NCI-H2227 (cell line): Measurements from ENCODE around the gene GGT7.
"Not testable (repeated sequence)": the region's sequence is repeated elsewhere in the genome, so short reads cannot be mapped to it uniquely, and the experiment has no call there.

Source experiments
- DNase-seq: peaks from one replicate; lab custom pipeline; 2025; ENCODE audit not compliant: unreplicated experiment; lab: John Stamatoyannopoulos, UW

GGT7 gene, protein sequence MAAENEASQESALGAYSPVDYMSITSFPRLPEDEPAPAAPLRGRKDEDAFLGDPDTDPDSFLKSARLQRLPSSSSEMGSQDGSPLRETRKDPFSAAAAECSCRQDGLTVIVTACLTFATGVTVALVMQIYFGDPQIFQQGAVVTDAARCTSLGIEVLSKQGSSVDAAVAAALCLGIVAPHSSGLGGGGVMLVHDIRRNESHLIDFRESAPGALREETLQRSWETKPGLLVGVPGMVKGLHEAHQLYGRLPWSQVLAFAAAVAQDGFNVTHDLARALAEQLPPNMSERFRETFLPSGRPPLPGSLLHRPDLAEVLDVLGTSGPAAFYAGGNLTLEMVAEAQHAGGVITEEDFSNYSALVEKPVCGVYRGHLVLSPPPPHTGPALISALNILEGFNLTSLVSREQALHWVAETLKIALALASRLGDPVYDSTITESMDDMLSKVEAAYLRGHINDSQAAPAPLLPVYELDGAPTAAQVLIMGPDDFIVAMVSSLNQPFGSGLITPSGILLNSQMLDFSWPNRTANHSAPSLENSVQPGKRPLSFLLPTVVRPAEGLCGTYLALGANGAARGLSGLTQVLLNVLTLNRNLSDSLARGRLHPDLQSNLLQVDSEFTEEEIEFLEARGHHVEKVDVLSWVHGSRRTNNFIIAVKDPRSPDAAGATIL

DNA sequence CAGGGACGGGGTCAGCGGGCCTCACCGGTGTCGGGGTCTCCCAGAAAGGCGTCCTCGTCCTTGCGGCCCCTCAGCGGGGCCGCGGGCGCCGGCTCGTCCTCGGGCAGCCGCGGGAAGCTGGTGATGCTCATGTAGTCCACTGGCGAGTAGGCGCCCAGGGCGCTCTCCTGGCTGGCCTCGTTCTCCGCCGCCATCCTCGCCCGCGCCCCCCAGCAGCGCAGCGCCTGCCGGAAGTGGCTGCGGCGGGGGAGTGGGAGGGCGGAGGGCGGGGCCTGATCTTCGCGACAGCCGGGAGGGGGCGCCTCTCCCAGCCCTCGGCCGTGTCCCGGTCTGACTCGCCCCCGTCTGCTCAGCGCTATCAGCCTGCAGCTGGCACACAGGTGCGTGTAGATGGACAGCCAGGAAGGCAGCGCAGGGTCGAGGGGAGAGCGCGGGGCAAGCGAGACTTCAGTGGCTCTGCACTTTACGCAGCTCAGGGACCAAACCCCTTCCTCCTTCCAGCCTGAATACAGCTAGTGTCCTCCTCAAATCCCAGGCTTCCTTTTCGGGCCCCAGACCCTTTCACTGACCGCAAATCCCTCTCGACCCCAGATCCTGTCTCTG is at the start of gene GGT7:
Gene GGT7 (minus strand): TSS at position 235 of the 603 bp plus-strand sequence. CDS start 41 bp downstream, at position 194.
- peak; percentile 91 for DNase-seq

DNA sequence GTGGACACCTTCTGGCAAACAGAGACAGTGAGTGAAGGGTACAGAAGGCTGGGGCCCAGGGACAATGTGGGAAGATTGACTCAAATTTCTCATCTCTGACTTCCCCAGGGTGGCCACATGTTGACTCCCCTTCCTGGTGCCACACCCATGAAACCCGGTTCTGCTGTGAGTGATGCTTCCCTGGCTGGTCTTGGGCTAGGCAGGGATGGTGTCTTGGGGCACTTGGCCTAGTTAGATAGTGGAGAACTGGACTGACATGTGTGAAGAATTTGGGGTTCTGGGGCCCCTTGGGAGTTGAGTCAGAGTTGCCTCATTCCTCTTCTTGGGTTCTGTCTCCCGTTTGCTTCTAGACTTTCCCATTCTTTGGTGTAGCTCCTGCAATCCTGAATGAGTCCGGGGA is 48.8 kb upstream of the GGT7 start:
- DNase-seq, result no peak

DNA sequence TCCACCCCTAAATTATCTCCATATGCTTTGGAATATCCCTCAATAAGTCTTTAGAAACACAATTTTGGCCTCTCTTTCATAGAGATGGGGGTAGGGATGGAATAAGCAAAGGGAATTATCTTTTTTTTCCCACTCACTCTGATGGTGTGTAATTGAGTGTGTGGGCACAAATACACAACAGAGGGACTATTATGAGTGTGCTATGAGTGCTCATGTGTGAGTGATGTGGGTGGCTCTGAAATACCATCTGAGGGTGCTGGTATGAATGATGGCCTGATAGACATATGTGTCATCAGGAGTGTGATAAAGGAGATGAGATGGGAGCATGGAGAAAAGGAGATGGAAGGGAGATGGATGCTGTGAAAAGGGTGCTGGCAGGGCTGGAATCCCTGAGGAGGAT is 47.4 kb upstream of the GGT7 start:
- no peak for DNase-seq

DNA sequence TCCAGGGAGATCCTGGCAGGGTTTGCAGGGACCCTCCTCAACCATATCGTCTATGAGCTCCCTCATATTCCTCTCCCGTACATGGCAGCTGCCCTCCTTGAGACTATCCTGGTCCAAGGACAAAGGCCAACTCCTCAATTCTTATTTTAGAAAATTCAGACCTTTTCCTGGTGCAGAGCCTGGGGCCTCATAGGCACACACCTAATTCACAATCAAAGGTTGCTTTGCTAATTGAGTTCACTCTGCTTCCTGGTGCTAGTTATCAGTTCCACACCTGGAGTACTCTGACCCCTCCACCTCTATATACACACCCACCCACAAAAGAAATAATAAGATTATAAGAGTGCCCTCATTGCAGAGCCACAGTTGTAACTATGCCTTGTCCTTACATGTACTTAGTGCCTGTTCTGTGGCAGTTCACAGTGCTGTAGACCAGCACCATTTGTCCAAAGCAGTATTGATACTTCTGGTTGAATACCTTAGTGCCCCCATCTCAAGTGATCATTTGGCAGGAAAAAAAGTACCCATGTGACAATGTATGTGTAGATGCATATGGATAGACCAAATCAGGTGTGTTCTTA is 44.2 kb upstream of the GGT7 start:
- no peak for DNase-seq

DNA sequence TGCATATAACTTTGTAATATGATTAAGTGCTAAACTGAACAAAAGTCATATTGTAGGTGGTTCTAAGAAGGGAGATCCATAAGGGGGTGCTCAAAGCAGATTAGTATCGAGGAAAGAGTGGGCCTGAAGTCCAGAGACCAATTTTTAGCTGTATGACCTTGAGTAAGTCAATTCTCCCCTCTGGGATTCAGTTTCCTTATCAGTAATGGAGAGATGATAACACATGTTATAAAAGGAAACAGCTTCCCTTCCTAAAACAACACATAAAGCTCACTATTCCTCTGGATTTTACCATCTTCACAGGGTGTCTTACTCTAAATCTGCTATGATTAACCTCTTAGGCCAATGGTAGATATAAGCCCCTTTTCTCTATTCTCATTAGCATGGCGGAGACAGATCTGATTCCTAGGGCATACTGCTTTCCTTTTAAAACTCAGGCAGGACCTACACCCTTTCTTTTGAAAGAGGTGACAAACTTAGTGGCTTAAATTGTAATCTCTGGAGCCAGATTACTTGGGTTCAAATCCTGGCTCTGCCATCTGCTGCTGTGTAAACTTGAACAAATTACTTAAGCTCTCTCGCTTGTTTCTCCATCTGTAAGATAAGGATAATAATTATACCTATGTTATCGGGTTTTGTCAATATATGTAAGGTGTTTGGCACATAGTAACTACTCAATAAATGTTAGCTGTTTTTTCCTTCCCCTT is 43.2 kb upstream of the GGT7 start:
- no peak for DNase-seq

DNA sequence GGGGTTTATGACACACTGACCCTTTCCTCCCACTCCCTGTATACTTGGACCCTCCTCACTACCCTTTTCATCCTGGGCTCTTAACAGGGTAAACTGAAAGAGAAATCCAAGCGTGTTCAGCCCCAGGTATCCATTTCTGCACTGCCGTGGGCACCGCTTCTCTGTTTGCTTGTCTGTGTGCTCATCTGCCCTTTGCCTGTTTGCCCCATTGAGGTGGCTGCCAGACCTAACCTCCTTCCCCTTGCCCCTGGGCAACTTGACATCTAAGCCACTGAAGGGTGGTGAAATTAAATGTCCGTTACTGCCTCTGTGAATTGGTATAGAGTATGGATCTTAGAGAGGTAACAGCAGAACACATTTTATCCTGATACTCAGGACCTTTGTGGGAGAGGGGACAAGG is 42.5 kb upstream of the GGT7 start:
- no peak for DNase-seq

DNA sequence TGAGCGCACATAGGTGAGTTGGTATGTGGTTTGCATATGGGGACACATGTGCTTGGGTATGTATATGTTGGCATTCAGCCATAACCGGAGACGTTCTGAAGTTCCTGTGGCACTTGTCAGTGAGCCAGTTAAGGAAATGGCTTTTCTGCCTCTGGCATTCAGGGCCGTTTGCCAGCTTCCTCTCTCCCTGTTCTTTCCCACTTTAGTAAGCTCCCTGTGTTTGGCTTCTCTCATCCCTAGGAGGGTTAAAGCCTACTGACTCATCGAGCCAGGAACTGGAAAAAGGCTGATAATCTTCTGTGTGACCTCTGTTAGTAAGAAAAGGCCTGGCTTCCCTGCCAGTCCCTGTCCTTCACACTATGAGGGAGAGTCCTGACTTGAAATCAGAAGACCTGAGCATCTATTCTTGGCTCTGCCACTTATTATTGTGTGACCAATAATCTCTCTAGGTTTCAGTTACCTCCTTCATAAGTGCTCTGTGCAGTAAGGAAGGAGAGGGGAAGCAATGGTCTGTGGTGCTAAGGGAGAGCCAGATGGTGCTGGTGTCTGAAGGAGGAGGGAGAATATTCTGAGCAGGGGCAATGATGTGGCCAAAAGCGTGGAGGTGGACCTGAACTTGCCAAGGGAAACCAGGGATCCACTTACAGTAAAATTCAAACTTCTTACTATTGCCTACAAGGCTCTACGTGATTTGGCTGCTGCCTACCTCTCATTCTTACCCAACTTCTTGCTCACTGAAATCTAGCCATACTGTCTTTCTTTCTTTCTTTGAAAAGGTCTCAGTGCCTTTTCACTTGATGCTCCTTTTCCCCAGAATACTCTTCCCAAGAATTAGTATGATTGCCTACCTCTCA is 35.2 kb upstream of the GGT7 start:
- peak; percentile 11 for DNase-seq

DNA sequence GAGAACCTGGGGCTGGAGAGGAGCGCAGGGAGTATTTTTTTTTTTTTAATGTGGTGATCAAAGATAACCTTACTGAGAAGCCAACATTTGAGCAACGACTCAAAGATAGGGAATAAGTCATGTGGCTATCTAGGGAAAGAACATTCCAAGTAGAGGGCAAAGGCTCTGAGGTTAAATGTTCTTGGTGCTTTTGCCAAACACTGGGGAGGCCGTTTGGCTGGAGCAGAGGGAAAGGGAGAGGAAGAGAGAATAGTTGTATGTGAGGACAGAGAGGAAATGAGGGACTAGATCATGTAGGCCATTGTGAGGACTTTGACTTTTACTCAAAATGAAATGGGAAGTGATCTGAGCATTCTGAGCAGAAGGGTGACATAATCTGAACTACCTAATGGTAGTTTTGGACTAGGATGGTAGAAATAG is 31.6 kb upstream of the GGT7 start:
- no peak for DNase-seq

DNA sequence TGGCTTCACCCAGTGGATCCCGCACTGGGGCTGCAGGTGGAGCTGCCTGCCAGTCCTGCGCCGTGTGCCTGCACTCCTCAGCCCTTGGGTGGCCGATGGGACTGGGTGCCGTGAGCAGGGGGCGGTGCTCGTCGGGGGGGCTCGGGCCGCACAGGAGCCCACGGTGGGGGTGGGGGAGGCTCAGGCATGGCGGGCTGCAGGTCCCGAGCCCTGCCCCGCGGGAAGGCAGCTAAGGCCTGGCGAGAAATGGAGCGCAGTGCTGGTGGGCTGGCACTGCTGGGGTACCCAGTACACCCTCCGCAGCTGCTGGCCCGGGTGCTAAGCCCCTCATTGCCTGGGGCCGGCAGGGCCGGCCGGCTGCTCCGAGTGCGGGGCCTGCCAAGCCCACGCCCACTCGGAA is 26.1 kb upstream of the GGT7 start:
- not testable (repeated sequence) for DNase-seq

DNA sequence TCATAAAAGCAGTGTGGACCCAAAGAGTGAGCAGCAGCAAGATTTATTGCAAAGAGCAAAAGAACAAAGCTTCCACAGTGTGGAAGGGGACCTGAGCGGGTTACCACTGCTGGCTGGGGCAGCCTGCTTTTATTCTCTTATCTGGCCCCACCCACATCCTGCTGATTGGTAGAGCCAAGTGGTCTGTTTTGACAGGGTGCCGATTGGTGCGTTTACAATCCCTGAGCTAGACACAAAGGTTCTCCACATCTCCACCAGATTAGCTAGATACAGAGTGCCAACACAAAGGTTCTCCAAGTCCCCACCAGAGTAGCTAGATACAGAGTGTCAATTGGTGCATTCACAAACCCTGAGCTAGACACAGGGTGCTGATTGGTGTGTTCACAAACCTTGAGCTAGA is 25.5 kb upstream of the GGT7 start:
- DNase-seq, result not testable (repeated sequence)

DNA sequence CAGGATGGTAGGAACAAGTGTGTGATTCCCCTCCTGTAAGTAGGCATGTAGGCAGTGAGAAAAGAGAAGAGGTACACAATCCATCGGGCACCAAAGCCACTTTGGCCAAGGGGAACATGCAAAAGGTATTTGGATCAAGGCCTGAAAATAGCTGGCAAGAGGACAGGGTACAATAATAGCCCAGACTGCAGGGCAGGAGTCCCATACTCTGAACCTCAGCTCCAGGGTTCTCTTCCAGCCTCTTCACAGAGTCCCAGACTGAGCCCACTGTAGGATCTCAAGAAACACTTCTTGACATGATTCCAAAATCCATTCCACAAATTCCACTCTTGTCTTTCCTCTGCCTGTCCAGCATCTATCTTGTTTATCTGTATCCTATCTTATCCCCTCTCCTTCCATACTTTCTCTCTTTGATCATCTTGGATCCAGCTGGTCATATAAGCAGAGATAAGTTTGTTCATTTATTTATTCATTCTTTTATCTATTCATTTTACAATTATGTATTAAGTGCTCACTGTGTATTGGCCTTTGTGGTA is 23.5 kb upstream of the GGT7 start:
- DNase-seq, result no peak

DNA sequence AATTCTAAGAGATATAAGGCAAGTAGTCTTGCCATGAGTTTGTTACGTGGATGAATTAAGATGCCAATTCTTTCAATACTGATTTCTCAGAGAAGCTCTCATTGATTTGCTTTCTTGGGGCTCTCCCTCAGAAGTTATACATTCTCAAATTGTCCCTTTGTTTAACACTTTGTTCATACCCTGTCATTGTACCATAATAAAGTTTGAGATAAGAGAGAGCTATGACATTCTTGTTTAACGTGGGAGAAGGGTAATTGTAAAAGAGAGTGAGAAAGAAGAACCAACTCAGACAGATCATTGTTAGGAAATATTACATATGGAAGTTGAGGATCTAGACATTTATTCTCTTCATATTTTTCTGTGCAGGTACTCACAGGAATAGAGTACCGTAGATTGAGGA is 22.8 kb upstream of the GGT7 start:
- DNase-seq, result no peak

DNA sequence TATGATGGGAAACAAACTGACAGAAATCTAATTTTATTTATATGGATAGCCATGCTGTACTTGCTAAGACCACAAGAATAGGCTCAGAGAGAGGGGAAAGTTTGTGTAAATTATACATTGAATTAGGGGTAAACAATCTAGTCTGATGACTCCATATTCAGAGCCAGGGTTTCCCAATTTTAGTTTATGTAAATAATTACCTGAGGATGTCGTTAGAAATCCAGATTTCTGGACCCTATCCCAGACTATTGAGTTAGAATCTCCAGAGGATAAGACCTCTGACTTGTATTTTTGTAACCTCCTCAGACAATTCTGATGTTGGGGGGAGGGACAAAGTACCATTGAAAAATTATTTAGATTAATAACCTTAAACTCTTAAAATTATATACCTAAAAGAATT is 22.1 kb upstream of the GGT7 start:
- DNase-seq, result no peak

DNA sequence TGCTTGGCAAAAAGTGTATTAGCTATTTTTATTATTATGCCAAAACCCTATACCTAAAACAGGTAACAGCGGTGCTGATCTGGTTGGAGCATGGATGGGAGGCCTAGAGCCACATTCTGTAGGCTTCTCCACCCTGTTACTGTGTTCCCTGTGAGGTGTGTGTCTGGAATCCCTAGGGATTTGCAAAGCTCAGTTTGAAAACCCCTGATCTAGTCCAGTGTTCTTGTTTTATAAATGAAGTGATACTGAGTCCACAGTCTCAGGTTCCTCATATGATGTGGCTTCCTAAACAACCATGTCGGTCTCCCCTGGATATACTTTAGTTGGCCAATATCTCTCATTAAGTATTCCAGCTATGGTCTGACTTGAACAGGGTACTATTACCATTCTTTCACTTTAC is 20.0 kb upstream of the GGT7 start:
- no peak for DNase-seq

DNA sequence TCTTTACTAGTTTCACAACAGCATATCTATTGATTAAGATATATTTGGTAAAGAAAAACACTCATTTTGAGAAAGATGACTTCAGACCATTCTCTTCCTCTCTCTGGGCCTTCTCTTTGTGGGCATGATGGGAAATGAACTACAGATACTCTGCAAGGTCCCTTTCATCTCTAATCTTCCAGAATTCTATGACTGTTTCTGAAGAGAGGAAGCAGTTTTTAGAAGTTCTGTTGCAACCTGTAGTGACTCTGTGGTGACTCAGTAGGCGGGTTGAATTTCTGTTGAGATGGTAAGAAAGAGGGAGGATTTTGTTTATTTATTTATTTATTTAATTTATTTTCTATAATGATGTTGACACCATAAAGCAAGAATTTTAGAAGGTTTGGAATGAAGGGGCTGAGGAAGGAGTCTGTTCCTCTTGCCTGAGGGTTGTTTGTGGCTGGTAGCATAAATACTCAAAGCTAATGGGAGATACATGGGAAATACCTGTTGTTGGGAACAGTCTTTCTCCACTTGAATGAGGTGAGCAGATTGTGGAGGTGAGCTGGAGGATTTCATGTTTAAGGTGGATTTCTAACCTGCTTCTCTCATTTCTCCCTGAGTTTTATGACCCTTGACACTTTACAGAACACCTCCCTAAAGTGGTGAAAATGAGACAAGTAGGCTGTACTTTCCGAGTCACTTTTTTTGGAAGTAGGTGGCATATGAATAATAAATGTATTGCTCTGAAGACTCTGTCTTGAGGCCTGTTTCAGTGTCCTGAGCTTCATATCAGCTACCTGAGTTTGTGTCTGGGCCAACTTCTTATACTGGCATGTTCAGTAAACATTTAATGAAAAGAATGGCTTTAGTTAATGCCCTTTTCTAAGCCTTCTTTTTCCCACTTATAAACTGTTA is 18.8 kb upstream of the GGT7 start:
- DNase-seq, result no peak

DNA sequence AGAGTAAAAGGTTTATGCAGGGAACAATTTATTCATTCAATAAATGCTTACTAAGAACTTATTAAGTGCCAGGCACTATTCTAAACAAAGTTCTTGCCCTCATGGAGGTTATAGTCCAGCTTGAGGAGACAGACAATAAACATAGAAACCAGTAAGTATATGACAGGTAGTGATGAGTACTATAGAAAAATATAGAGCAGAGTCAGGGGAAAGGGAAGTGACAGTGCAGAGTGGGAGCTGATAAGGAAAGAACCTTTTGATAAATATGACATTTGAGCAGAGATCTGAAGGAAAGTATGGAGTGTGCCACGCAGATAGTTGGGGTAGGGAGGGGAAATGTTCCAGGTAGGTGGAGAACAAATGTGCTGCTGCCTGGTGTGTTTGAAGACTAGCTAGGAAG is 15.8 kb upstream of the GGT7 start:
- DNase-seq, result no peak

DNA sequence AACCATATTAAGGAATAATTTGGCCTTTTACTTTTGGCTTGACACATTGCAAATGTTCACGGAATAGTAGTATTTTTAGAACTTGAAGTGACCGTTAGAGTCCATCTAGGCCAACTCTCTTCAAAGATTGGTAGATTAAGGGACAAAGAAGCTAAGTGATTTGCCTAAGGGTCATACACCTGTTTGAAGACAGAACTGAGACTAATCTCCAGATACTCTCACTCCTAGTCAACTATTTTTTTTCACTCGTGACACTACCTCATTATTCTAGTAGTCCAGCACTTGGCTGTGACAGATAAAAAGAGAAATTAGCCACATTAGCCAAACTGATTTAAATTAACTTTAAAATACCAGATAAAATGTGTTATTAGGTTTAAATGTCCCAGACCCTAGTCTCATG is 14.4 kb upstream of the GGT7 start:
- no peak for DNase-seq

DNA sequence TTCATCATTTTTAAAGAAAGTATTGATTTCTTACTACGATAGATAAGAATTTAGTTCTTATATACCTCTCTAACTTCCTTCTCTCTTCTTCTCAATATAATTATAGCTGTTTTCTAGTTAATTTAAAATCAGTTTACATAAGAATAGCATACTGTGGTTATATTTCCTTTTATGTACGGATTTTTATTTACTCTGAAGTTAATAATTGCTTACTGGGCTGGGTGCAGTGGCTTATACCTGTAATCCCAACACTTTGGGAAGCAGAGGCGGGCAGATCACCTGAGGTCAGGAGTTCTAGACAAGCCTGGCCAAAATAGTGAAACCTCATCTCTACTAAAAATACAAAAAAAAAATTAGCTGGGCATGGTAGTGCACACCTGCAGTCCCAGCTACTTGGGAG is 13.5 kb upstream of the GGT7 start:
- no peak for DNase-seq

DNA sequence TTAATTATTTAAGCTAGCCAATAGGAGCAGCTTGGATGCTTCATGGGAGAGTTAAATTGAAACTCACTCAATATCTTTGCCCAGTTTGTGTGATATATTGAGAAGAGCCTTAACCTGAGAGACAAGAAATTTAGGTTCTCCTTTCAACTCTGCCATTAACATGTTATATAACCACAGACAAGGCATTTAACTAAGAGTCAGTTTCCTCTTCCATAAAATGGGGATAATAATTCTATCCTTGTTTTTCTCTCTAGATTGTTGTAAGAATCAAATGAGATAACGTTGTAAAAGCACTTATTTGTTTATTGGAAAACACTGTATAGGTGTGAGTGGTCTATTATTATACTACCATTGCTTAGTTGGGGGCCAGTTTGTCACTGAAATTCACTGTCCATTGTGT is 11.6 kb upstream of the GGT7 start:
- no peak for DNase-seq
